ENCODE results near the gene ZNF655.
"Not testable (repeated sequence)": the region's sequence is repeated elsewhere in the genome, so short reads cannot be mapped to it uniquely, and the experiment has no call there.

The ZNF655 gene

GRCh38 chr7:99561737-99562051, 3.3 kb downstream of the ZNF655 start:
- no peak for DNase-seq

- no peak for DNase-seq
Measured at GRCh38 chr7:99562114-99562784, 3.8 kb downstream of the ZNF655 start.

GRCh38 chr7:99562832-99563231, 4.4 kb downstream of the ZNF655 start:
- DNase-seq = no peak

GRCh38 chr7:99563650-99564049, 5.2 kb downstream of the ZNF655 start:
- no peak for DNase-seq

- DNase-seq = not testable (repeated sequence)
Measured at GRCh38 chr7:99568770-99569169, 10.3 kb downstream of the ZNF655 start.

- no peak for DNase-seq
Measured at GRCh38 chr7:99571768-99572167, 13.3 kb downstream of the ZNF655 start.

GRCh38 chr7:99573257-99573656, 14.8 kb downstream of the ZNF655 start:
- no peak for DNase-seq

GRCh38 chr7:99576251-99576650, 17.8 kb downstream of the ZNF655 start:
- DNase-seq = no peak

GRCh38 chr7:99579281-99579955, 21.0 kb downstream of the ZNF655 start:
- DNase-seq = no peak

GRCh38 chr7:99579956-99580777, 21.7 kb downstream of the ZNF655 start:
- DNase-seq = peak; percentile 41

GRCh38 chr7:99580778-99581332, 22.4 kb downstream of the ZNF655 start:
- not testable (repeated sequence) for DNase-seq

- no peak for DNase-seq
Measured at GRCh38 chr7:99588868-99589267, 30.4 kb downstream of the ZNF655 start.

GRCh38 chr7:99594948-99595745, 36.7 kb downstream of the ZNF655 start:
- no peak for DNase-seq

- DNase-seq = no peak
Measured at GRCh38 chr7:99596408-99596955, 38.0 kb downstream of the ZNF655 start.

GRCh38 chr7:99597762-99598501, 39.5 kb downstream of the ZNF655 start, which contains the start of gene TMEM225B:
TMEM225B (plus strand) TSS chr7:99598267; CDS start chr7:99604389, 6,122 bp downstream.
- DNase-seq = no peak

- DNase-seq = no peak
Measured at GRCh38 chr7:99599836-99600235, 41.4 kb downstream of the ZNF655 start.

GRCh38 chr7:99601656-99602310, 43.3 kb downstream of the ZNF655 start:
- no peak for DNase-seq

GRCh38 chr7:99605527-99605926, 47.1 kb downstream of the ZNF655 start:
- no peak for DNase-seq

- DNase-seq = no peak
Measured at GRCh38 chr7:99606531-99606930, 48.1 kb downstream of the ZNF655 start.

- no peak for DNase-seq
Measured at GRCh38 chr7:99607548-99607947, 49.1 kb downstream of the ZNF655 start.

- DNase-seq = no peak
Measured at GRCh38 chr7:99614495-99614894, 56.1 kb downstream of the ZNF655 start.
